K562 (cell line): ENCODE data around the gene IFT122. TPM values are rescaled to one million over a fixed set of nuclear protein-coding genes. Genes with fewer than 3 reads are reported as not detected.

ENCODE experiments used
- ATF2 ChIP-seq: sonication (generic); formaldehyde crosslinking; IDR thresholded peaks from 2 replicates; pipeline ENCODE4 v1.8.1; 2022; ENCODE audit warnings: missing genetic modification reagents
- ATF4 ChIP-seq: fragments of 450-650 bp; formaldehyde crosslinking; IDR thresholded peaks from 2 replicates; pipeline ENCODE4 v1.4.0; 2022; ENCODE audit warnings: mild to moderate bottlenecking, moderate library complexity
- CBX2 ChIP-seq: fragments of 200-600 bp; sonication (generic); IDR thresholded peaks from one replicate; pipeline ENCODE4 v1.6.1; 2012; ENCODE audit warnings: mild to moderate bottlenecking, low read length, inconsistent platforms; ENCODE audit not compliant: insufficient read depth, poor library complexity, severe bottlenecking
- DDX20 ChIP-seq: fragments of 450-650 bp; IDR thresholded peaks from 2 replicates; pipeline ENCODE4 v1.6.1; 2016; ENCODE audit warnings: missing genetic modification characterization, low read depth, mild to moderate bottlenecking, missing compliant biosample characterization, moderate library complexity
- EGR1 ChIP-seq: fragments of 450-650 bp; conservative IDR thresholded peaks from 2 replicates; pipeline ENCODE4 v1.6.1; 2017; ENCODE audit warnings: mild to moderate bottlenecking
- ETV6 ChIP-seq, 3 experiments: fragments of 150-350 bp in 1 of 3; sonication (generic) in 1 of 3; formaldehyde crosslinking in 1 of 3; IDR thresholded peaks; 2 replicates each; pipeline versions ENCODE4 v1.6.1 to v1.8.0; 2014 to 2022; ENCODE audit warnings: borderline replicate concordance in 2 of 3, low read depth in 2 of 3, antibody characterized with exemption in 1 of 3, low read length in 1 of 3, mild to moderate bottlenecking in 1 of 3, missing genetic modification reagents in 1 of 3
- MCM5 ChIP-seq: fragments of 450-650 bp; IDR thresholded peaks from 2 replicates; pipeline ENCODE4 v1.6.1; 2016; ENCODE audit warnings: low read depth
- PHB ChIP-seq: fragments of 250-450 bp; sonication (Bioruptor Pico); IDR thresholded peaks from 2 replicates; pipeline ENCODE4 v1.5.0; 2021
- POU5F1 ChIP-seq: fragments of 150-350 bp; IDR thresholded peaks from 2 replicates; pipeline ENCODE4 v1.6.1; 2014; ENCODE audit warnings: borderline replicate concordance, low read length, low read depth, mild to moderate bottlenecking; ENCODE audit not compliant: partially characterized antibody
- SAFB ChIP-seq: fragments of 200-400 bp; formaldehyde crosslinking; IDR thresholded peaks from 2 replicates; pipeline ENCODE4 v1.6.1; 2017; ENCODE audit warnings: low read depth, low read length, borderline replicate concordance
- SP2 ChIP-seq: IDR thresholded peaks from 2 replicates; pipeline ENCODE4 v1.6.1; 2011; ENCODE audit warnings: mild to moderate bottlenecking, low read depth, low read length, moderate library complexity; ENCODE audit not compliant: poor library complexity, severe bottlenecking; ENCODE audit errors: extremely low read depth
- ZBTB40 ChIP-seq, 2 experiments: fragments of 450-650 bp in 1 of 2; sonication (generic) in 1 of 2; formaldehyde crosslinking in 1 of 2; IDR thresholded peaks; 2 replicates each; pipeline versions ENCODE4 v1.7.1 to v1.9.0; 2016 to 2022; ENCODE audit warnings: inconsistent platforms in 1 of 2, mild to moderate bottlenecking in 1 of 2, missing genetic modification reagents in 1 of 2
- ZNF184 ChIP-seq: sonication (generic); formaldehyde crosslinking; IDR thresholded peaks from 2 replicates; pipeline ENCODE4 v1.5.0; 2020; ENCODE audit warnings: missing genetic modification reagents
- ZNF384 ChIP-seq: IDR thresholded peaks from 2 replicates; pipeline ENCODE4 v1.6.1; 2012; ENCODE audit warnings: low read depth, low read length, improper control_type of control experiment
- ZNF668 ChIP-seq: fragments of 250-450 bp; sonication (Bioruptor Pico); IDR thresholded peaks from 2 replicates; pipeline ENCODE4 v1.8.0; 2022; ENCODE audit warnings: mild to moderate bottlenecking, inconsistent platforms
- ZNF76 ChIP-seq: fragments of 250-450 bp; sonication (Bioruptor Pico); IDR thresholded peaks from 2 replicates; pipeline ENCODE4 v1.4.0; 2020; ENCODE audit warnings: mild to moderate bottlenecking, moderate library complexity, borderline replicate concordance
- polyA plus RNA-seq, 8 experiments: library from polyadenylated mRNA; depleted of rRNA in 4 of 8; stranded (reverse) in 5 of 8; unstranded in 3 of 8; fragments of >200 nt; fragmentation: Nextera tagmentation in 2 of 8; fragmentation: Illumina TruSeq in 1 of 8; extraction: Ambion mirVana in 2 of 8; extraction: Trizol in 1 of 8; gene quantifications; 2 replicates each; pipeline versions ENCODE4 v1.2.1 to v1.2.3, GENCODE V29; 2011 to 2014; ENCODE audit warnings: inconsistent platforms in 1 of 8, missing spikeins in 1 of 8
- total RNA-seq, 7 experiments: library from RNA; depleted of rRNA in 6 of 7; stranded (reverse); fragments of >200 nt in 6 of 7; fragmentation: Illumina TruSeq in 2 of 7; extraction: Trizol in 2 of 7; gene quantifications; 2 replicates each; pipeline versions ENCODE4 v1.2.1 to v1.2.3, GENCODE V29; 2011 to 2021; ENCODE audit warnings: low replicate concordance in 1 of 7

IFT122 gene
- total and polyA plus RNA-seq, 9 of the 15 experiments (the other 6 are each of a cell fraction or from before 2014, with no cell fraction given), result 2.4 to 11.5 (median 7.7) TPM

GRCh38 chr3:129461461-129462146 lies 21.6 kb downstream of the IFT122 start (continued):
- TF ChIP-seq ZBTB40 (IDR thresholded peaks at IDR 0.05) (no peak), ZBTB40 (CRISPR knock-in tag; IDR thresholded peaks at IDR 0.05) (no peak), SP2 (no peak), DDX20 (tag) (no peak), ZNF668 (CRISPR knock-in tag) (no peak), ETV6 (IDR thresholded peaks at IDR 0.05; ENCODE audit: borderline replicate concordance in 1 of 2, low read depth in 2 of 2, low read length in 1 of 2) (no peak), ETV6 (CRISPR knock-in tag; IDR thresholded peaks at IDR 0.05; ENCODE audit: borderline replicate concordance) (no peak), ZNF76 (CRISPR knock-in tag) (no peak), ZNF184 (no peak), ATF4 (no peak), ATF2 (CRISPR knock-in tag) (no peak), CBX2 (no peak), POU5F1 (no peak), MCM5 (no peak), ZNF384 (no peak), PHB (CRISPR knock-in tag) (no peak), SAFB (no peak), EGR1 (no peak)
